ENCODE results near the gene UMODL1. TPM values are rescaled to one million over a fixed set of nuclear protein-coding genes. Genes with fewer than 3 reads are reported as not detected.

UMODL1 gene
- total and polyA plus RNA-seq, 10 of the 15 experiments (the other 5 are each of a cell fraction or from before 2014, with no cell fraction given), result 0.01 to 0.11 (median 0.03) TPM; not detected in 5

DNA sequence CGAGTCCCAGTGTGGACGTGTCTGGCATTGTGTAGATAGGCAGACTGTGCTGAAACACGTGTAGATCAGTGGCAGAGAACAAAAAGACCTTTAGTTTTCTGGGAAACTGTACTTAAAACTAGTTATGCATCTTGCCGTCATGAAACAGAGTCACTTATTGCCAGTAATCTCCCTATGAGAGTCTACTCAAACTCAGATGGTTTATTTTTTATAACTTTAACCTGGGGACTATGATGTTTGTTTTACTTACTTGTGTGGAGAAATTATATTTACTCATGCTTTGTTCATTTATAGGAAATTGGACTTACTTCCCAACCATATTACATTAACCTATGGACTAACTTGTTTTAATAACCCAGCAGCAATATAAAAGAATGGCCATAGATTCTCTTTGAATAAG lies 93.7 kb downstream of the UMODL1 start:
- H4K20me1 ChIP-seq (ENCODE audit: control insufficient read depth, insufficient read depth), result no peaks in the 10 kb centered on the region
- CTCF ChIA-PET, result interaction anchor here (0.6 to 5.4 kb wide), 22 partner anchors 20 to 372 kb away, joined by 3 to 129 read pairs (median 5); no protein-coding TSS in a partner anchor
- intact Hi-C loops (cut with micrococcal nuclease; ENCODE audit: unreplicated experiment) (loop anchor here (1.0 kb wide), 2 partner anchors 93 to 285 kb away; no protein-coding TSS in a partner anchor), in situ Hi-C loops (cut with MboI) (no loop called here)
- DNase-seq (ENCODE audit: low read depth, low spot score), result no peak
- no peak overlapping the region for H3K27ac ChIP-seq (ENCODE audit: control insufficient read depth, insufficient read depth)
- no peak overlapping the region for H3K4me2 ChIP-seq (ENCODE audit: control insufficient read depth, insufficient read depth)
- POLR2A ChIA-PET, result interaction anchor here (0.6 to 1.6 kb wide), 2 partner anchors 10 to 94 kb away, joined by 3 to 5 read pairs; no protein-coding TSS in a partner anchor
- no peaks in the 10 kb centered on the region for H3K36me3 ChIP-seq (ENCODE audit: control insufficient read depth in 2 of 2, insufficient read depth in 2 of 2, low read length in 1 of 2)
- H3K9me3 ChIP-seq (replicated peaks; ENCODE audit: control insufficient read depth, insufficient read depth, low read length), result no peaks in the 10 kb centered on the region
- no TSS peak for BruUV-seq (replicated peaks)
- H3K4me3 ChIP-seq, result no peak overlapping the region
- peak; percentile 45 for ATAC-seq
- SMC1A ChIA-PET (ENCODE audit: uncharacterized antibody, unreplicated experiment), result interaction anchor here (0.8 to 6.2 kb wide), 20 partner anchors 12 to 285 kb away, joined by 3 to 97 read pairs (median 4); no protein-coding TSS in a partner anchor
- no peaks in the 10 kb centered on the region for H3K79me2 ChIP-seq (ENCODE audit: control insufficient read depth, insufficient read depth, low read length)
- FAIRE-seq, result no peak
- H3K4me1 ChIP-seq (ENCODE audit: control insufficient read depth, insufficient read depth, low read length), result no peaks in the 10 kb centered on the region
- H3K9ac ChIP-seq (ENCODE audit: control insufficient read depth, insufficient read depth, low read length), result no peak overlapping the region
- peaks cover 2% of the 10 kb centered on the region in 2 experiments; a peak in 3 of 4 replicates for H3K27me3 ChIP-seq (replicated peaks in 1 of 2; ENCODE audit: control insufficient read depth in 2 of 2, insufficient read depth in 2 of 2, low read length in 1 of 2)
- RAD21 ChIA-PET (ENCODE audit: unreplicated experiment), result interaction anchor here (0.7 to 4.5 kb wide), 21 partner anchors 16 to 375 kb away, joined by 3 to 105 read pairs (median 4); no protein-coding TSS in a partner anchor
- 73% methylated on average over 4 of the region's 4 CpGs for WGBS (ENCODE audit: insufficient coverage, insufficient replicate concordance, low lambda C conversion rate, missing lambda C conversion rate)
- H2AFZ ChIP-seq (ENCODE audit: control insufficient read depth, low read depth, low read length), result no peak overlapping the region
- TF ChIP-seq NBN (IDR thresholded peaks at IDR 0.05) (no peak), TARDBP (IDR thresholded peaks at IDR 0.05; ENCODE audit: borderline replicate concordance) (no peak), SP1 (IDR thresholded peaks at IDR 0.05; ENCODE audit: low read depth, low read length) (no peak), RAD51 (IDR thresholded peaks at IDR 0.05) (no peak), HDAC6 (IDR thresholded peaks at IDR 0.05; ENCODE audit: unreplicated experiment) (no peak), ZNF622 (IDR thresholded peaks at IDR 0.05) (no peak), BRCA1 (IDR thresholded peaks at IDR 0.05; ENCODE audit: low read depth, low read length) (no peak), PML (IDR thresholded peaks at IDR 0.05; ENCODE audit: low read length) (no peak), NFYA (IDR thresholded peaks at IDR 0.05; ENCODE audit: borderline replicate concordance, low read depth, low read length) (no peak), JUNB (IDR thresholded peaks at IDR 0.05) (no peak), REST (IDR thresholded peaks at IDR 0.05; ENCODE audit: low read depth, low read length) (no peak), EED (IDR thresholded peaks at IDR 0.05; ENCODE audit: low read depth) (no peak), STAT1 (conservative IDR thresholded peaks at IDR 0.05) (no peak)
- TF ChIP-seq, protein P1, sequence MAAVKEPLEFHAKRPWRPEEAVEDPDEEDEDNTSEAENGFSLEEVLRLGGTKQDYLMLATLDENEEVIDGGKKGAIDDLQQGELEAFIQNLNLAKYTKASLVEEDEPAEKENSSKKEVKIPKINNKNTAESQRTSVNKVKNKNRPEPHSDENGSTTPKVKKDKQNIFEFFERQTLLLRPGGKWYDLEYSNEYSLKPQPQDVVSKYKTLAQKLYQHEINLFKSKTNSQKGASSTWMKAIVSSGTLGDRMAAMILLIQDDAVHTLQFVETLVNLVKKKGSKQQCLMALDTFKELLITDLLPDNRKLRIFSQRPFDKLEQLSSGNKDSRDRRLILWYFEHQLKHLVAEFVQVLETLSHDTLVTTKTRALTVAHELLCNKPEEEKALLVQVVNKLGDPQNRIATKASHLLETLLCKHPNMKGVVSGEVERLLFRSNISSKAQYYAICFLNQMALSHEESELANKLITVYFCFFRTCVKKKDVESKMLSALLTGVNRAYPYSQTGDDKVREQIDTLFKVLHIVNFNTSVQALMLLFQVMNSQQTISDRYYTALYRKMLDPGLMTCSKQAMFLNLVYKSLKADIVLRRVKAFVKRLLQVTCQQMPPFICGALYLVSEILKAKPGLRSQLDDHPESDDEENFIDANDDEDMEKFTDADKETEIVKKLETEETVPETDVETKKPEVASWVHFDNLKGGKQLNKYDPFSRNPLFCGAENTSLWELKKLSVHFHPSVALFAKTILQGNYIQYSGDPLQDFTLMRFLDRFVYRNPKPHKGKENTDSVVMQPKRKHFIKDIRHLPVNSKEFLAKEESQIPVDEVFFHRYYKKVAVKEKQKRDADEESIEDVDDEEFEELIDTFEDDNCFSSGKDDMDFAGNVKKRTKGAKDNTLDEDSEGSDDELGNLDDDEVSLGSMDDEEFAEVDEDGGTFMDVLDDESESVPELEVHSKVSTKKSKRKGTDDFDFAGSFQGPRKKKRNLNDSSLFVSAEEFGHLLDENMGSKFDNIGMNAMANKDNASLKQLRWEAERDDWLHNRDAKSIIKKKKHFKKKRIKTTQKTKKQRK (IDR thresholded peaks at IDR 0.05; ENCODE audit: low read depth, low read length), result no peak
- TF ChIP-seq, protein P2, sequence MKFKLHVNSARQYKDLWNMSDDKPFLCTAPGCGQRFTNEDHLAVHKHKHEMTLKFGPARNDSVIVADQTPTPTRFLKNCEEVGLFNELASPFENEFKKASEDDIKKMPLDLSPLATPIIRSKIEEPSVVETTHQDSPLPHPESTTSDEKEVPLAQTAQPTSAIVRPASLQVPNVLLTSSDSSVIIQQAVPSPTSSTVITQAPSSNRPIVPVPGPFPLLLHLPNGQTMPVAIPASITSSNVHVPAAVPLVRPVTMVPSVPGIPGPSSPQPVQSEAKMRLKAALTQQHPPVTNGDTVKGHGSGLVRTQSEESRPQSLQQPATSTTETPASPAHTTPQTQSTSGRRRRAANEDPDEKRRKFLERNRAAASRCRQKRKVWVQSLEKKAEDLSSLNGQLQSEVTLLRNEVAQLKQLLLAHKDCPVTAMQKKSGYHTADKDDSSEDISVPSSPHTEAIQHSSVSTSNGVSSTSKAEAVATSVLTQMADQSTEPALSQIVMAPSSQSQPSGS (IDR thresholded peaks at IDR 0.05; ENCODE audit: low read length), result no peak
- TF ChIP-seq, protein P3, sequence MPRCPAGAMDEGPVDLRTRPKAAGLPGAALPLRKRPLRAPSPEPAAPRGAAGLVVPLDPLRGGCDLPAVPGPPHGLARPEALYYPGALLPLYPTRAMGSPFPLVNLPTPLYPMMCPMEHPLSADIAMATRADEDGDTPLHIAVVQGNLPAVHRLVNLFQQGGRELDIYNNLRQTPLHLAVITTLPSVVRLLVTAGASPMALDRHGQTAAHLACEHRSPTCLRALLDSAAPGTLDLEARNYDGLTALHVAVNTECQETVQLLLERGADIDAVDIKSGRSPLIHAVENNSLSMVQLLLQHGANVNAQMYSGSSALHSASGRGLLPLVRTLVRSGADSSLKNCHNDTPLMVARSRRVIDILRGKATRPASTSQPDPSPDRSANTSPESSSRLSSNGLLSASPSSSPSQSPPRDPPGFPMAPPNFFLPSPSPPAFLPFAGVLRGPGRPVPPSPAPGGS (IDR thresholded peaks at IDR 0.05; ENCODE audit: borderline replicate concordance, insufficient read depth, low read depth, low read length, poor library complexity, severe bottlenecking), result no peak

Measured in GM12878 (cell line).